GM12872 (cell line): ENCODE results near the gene CISD2.

Source experiments
- TF ChIP-seq, protein P1 (sequence below): IDR thresholded peaks from 3 replicates; pipeline ENCODE4 v1.5.1; 2011; ENCODE audit warnings: low read depth, mild to moderate bottlenecking, low read length, moderate library complexity; ENCODE audit not compliant: insufficient read depth

Gene CISD2

DNA sequence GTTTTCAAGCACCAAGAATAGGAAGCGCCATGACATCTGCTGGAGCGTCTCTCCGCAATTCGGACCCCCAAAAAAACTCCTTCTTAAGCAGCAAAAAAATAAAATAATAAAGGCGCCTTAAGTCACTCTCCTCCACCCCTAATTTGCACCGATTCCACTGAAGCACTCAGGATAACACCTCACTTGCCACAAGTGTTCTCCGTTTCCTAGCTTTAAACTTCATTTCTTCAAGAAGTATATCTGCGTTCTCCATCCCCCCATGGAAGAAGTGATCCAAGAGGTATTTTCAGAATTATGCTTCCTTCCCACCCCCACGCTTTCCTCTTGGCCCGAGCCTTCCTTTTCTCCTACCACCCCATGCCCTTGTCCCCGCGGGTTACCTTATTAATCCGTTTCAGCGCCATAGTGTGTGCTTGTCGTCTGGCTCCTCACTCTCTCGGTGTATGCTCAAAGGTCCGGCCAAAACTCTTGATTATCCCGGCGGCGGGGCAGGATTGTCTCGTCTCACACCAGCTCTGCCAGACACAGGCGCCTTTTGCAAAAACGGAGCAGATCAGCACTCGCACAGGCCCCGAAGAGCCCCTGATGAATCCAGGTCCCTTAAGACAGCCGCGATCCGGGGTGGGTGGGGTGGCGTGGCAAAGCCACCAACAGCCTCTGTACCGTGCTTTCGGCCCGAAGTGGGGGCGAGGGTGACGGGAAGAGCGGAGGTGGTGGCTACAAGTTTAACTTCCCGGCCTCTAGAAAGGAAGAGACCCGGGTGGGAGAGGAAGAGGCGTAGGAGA lies 42.5 kb upstream of the CISD2 start:
- TF ChIP-seq, protein P1, sequence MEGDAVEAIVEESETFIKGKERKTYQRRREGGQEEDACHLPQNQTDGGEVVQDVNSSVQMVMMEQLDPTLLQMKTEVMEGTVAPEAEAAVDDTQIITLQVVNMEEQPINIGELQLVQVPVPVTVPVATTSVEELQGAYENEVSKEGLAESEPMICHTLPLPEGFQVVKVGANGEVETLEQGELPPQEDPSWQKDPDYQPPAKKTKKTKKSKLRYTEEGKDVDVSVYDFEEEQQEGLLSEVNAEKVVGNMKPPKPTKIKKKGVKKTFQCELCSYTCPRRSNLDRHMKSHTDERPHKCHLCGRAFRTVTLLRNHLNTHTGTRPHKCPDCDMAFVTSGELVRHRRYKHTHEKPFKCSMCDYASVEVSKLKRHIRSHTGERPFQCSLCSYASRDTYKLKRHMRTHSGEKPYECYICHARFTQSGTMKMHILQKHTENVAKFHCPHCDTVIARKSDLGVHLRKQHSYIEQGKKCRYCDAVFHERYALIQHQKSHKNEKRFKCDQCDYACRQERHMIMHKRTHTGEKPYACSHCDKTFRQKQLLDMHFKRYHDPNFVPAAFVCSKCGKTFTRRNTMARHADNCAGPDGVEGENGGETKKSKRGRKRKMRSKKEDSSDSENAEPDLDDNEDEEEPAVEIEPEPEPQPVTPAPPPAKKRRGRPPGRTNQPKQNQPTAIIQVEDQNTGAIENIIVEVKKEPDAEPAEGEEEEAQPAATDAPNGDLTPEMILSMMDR = no peak

DNA sequence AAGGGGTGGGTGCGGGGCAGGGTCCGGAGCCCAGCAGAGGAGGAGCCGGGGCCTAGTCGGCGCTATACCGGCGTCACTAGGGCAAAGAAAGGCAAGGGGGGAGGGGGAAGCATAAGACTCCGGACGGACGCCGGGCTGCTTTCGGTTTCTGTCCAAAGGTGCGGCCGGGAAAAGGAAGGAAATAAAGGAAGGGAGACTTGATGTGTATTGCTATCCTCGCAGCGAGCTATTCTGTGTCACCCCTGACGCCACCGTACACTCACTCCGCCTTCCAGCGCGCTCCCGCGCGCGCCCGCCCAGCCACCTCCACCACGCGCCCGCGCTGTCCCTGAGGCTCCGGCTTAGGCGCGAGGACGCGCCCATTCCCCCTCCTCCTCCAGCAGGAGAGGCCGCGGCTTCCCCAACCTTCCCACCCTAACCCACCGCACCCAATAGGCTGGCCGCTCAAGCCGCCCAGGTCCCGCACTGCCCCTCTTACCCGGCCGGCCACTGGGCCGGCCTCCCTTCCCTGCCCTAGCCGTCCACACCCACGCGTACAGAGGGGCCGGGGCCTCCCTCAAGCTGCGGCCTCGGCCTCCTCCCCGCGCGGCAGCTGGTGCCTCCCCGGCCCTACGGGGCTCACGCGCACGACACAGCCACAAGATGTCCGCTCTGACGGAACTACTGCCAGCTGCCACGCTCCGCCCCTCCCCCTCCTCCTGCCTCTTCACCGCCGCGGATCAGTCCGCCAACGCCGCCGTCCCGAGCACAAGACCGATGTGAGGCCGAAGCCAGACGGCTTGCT lies 41.7 kb upstream of the CISD2 start, which contains the start of gene UBE2D3:
Gene UBE2D3, minus strand, starts transcription at position 662 of the 784 bp plus-strand sequence. CDS start 1,043 bp downstream, outside the sequence.
- TF ChIP-seq, protein P1 = peak; percentile 24; the same call in 1 of the 3 replicates

DNA sequence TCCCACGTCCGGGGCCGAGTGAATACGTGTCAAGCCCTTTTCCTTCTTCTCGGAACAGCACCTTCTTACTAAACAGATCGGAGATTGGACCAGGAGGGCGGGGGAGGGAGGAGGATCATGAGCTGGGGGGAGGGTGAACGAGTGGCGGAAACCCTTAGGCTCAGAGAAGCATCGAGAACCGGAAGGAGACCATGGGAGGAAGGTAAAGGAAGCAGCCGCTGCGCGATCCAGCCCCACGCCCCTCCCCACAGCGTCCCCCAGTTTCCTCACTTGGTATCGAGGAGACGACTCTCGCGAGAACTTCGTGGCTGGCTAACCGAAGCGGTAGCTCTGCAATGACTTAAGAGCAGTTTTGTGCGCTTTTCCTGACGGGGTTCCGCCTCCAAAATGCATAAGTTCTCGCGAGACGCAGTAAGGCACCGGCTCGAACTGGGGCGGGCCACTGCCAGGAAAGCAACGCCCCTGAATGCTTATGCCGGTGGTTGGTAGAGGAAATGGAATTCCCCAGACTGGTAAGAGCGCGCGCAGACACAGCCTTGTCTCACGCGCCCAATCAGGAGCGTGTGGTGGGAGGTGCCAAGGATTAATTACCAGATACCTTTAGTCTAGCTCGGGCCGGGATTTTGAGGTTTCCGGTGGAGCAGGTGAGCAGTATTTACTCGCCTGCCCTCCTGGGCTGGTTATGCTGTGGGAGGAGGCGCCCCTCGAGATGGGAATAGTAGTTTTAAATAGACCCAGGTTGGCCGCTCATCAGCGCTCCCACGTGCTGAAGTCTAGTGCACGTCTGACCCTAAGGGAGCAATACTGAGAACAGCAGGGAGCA lies 40.9 kb upstream of the CISD2 start:
- TF ChIP-seq, protein P1 = no peak

DNA sequence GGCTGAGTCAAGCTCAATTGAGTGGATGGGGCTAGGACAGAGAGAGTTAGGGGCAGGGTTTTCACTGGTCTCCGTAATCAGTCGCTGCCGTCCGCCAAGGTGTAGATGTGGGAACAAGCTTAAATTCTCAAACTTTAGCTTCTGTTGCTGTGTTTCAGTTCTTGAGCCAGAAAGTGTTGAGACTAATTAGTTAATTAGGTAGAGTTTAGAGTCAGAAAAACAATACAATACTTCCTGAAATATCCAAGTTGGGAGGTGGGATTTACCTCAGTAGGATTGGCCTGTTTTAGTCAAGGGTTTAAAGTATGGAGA lies 40.3 kb upstream of the CISD2 start:
- TF ChIP-seq, protein P1 = no peak

DNA sequence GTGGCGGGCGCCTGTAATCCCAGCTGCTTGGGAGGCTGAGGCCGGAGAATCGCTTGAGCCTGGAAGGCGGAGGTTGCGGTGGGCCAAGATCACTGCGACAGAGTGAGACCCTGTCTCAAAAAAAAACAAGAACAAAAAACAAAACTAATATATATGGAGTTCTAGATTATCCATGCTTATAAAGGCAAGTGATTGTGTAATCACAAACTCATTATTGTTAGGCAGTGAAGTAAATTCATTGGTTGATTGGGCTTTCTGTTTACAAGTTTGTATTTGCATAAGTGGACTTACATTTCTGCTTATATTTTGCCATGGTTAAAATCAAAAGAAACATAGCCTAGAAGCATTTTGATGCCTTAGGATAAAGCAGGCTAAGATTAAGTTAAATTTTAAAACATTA lies 39.0 kb upstream of the CISD2 start:
- TF ChIP-seq, protein P1 = no peak

DNA sequence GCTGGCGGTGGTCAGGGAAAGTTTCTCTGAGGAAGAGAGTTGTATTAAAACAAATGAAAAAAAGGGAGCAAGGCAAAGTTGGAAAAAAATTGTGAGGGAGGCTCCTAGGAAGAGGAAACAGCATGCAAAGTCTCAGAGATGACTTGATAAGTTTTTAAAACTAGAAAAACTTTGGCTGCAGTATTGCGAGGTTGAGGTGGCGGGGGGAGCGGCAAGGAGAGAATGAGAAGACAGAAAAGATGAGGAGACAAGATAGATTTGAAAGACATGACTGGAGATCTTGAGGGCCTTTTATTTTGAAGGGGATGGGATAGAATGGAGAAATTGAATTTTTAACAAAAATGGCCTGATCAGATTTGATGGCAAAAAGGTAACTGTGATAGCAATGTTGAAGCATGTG lies 36.7 kb upstream of the CISD2 start:
- TF ChIP-seq, protein P1 = no peak

DNA sequence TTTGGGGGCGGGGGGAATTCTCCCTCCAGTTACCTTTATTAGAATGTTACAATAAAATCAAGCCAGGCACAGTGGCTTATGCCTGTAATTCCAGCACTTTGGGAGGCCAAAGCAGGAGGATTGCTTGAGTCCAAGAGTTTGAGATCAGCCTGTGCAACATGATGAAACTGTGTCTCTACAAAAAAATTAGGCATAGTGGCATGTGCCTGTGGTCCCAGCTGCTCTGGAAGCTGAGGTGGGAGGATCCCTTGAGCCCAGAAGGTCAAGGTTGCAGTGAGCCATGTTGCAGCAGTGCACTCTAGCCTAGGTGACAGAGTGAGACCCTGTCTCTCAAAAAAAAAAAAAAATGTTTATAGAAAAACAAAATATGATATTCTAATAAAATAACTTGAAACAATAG lies 36.1 kb upstream of the CISD2 start:
- TF ChIP-seq, protein P1 = no peak
